ENCODE data around the gene KIF17. TPM values are rescaled to one million over a fixed set of nuclear protein-coding genes. Genes with fewer than 3 reads are reported as not detected.

The KIF17 gene
- polyA plus RNA-seq, 2 of the 4 experiments (the other 2 are of a cell fraction): 0.78 to 1.0 TPM

- TF ChIP-seq HMGXB4 (CRISPR knock-in tag; IDR thresholded peaks at IDR 0.05; ENCODE audit: borderline replicate concordance): no peak
- TF ChIP-seq, protein P1, sequence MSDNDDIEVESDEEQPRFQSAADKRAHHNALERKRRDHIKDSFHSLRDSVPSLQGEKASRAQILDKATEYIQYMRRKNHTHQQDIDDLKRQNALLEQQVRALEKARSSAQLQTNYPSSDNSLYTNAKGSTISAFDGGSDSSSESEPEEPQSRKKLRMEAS (IDR thresholded peaks at IDR 0.05): peak; percentile 94
- TF ChIP-seq RAD21 (conservative IDR thresholded peaks at IDR 0.05 in 1 of 2, IDR thresholded peaks at IDR 0.05 in 1 of 2): peak; percentile 22 to 47; a peak in 4 of 5 replicates
- no peak for TF ChIP-seq CHD2 (IDR thresholded peaks at IDR 0.05; ENCODE audit: low read length, partially characterized antibody)
- no peak for TF ChIP-seq NPAS2 (CRISPR knock-in tag; IDR thresholded peaks at IDR 0.05; ENCODE audit: borderline replicate concordance)
- TF ChIP-seq RFX5 (IDR thresholded peaks at IDR 0.05): no peak
- no peak for TF ChIP-seq BCL3 (IDR thresholded peaks at IDR 0.05)
- no peak for TF ChIP-seq KDM5A (IDR thresholded peaks at IDR 0.05)
- TF ChIP-seq TFCP2L1 (CRISPR knock-in tag; IDR thresholded peaks at IDR 0.05): no peak
- peak; percentile 75 for TF ChIP-seq BHLHE40 (IDR thresholded peaks at IDR 0.05; ENCODE audit: low read depth, low read length)
- no peak for TF ChIP-seq MAZ (IDR thresholded peaks at IDR 0.05; ENCODE audit: borderline replicate concordance, low read depth, low read length)
- TF ChIP-seq, protein P2, sequence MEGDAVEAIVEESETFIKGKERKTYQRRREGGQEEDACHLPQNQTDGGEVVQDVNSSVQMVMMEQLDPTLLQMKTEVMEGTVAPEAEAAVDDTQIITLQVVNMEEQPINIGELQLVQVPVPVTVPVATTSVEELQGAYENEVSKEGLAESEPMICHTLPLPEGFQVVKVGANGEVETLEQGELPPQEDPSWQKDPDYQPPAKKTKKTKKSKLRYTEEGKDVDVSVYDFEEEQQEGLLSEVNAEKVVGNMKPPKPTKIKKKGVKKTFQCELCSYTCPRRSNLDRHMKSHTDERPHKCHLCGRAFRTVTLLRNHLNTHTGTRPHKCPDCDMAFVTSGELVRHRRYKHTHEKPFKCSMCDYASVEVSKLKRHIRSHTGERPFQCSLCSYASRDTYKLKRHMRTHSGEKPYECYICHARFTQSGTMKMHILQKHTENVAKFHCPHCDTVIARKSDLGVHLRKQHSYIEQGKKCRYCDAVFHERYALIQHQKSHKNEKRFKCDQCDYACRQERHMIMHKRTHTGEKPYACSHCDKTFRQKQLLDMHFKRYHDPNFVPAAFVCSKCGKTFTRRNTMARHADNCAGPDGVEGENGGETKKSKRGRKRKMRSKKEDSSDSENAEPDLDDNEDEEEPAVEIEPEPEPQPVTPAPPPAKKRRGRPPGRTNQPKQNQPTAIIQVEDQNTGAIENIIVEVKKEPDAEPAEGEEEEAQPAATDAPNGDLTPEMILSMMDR (IDR thresholded peaks at IDR 0.05): peak; percentile 24; the same call in 1 of the 3 replicates
- TF ChIP-seq TP53 (CRISPR knock-in tag; IDR thresholded peaks at IDR 0.05): no peak
Measured at GRCh38 chr1:20732588-20733359, 15.0 kb upstream of the KIF17 start, which contains the start of gene SH2D5 (continued).

- 0 out of 2 replicates have a peak, but pooled peaks have one; percentile 16 for TF ChIP-seq TFCP2L1 (CRISPR knock-in tag; IDR thresholded peaks at IDR 0.05)
- peak; percentile 94 for TF ChIP-seq KDM1A (IDR thresholded peaks at IDR 0.05; ENCODE audit: low read depth)
- TF ChIP-seq JUN (IDR thresholded peaks at IDR 0.05): peak in 1 of 2 experiments; percentile 29; a peak in 1 of 5 replicates
- TF ChIP-seq FOSB (CRISPR knock-in tag; IDR thresholded peaks at IDR 0.05): no peak
- TF ChIP-seq, protein P1 (IDR thresholded peaks at IDR 0.05): 0 out of 2 replicates have a peak, but pooled peaks have one; percentile 22
- peak; percentile 37; the same call in 1 of the 2 replicates for TF ChIP-seq CHD4 (IDR thresholded peaks at IDR 0.05; ENCODE audit: borderline replicate concordance)
- TF ChIP-seq ZFP36 (IDR thresholded peaks at IDR 0.05; ENCODE audit: borderline replicate concordance, partially characterized antibody): peak; percentile 99
- TF ChIP-seq RFX5 (IDR thresholded peaks at IDR 0.05): no peak
- TF ChIP-seq ZSCAN20 (CRISPR knock-in tag; IDR thresholded peaks at IDR 0.05): no peak
- TF ChIP-seq HOXA7 (CRISPR knock-in tag; IDR thresholded peaks at IDR 0.05): no peak
- POLR2A ChIA-PET: interaction anchor here (0.9 kb wide), 1 partner anchor 131 kb away, joined by 3 read pairs; no protein-coding TSS in a partner anchor
- peak; percentile 76 to 82 for ATAC-seq
- H3K27ac ChIP-seq: peak overlapping the region; percentile 88 to 90
- peak overlapping the region; percentile 100 for H3K4me2 ChIP-seq
- FAIRE-seq: no peak
- CTCF ChIA-PET: interaction anchor here (1.5 kb wide), 1 partner anchor 30 kb away, joined by 3 read pairs; no protein-coding TSS in a partner anchor
- DNase-seq (ENCODE audit: low read depth in 1 of 2, low spot score in 1 of 2): peak; percentile 69 to 72
- peaks cover 21% of the 10 kb centered on the region for H3K4me1 ChIP-seq
- H3K9me3 ChIP-seq: no peaks in the 10 kb centered on the region
- peak overlapping the region; percentile 80 for H3K4me3 ChIP-seq
- WGBS (ENCODE audit: missing lambda C conversion rate): 0% methylated on average over 5 of the region's 55 CpGs
Measured at GRCh38 chr1:20732071-20732587, 14.3 kb upstream of the KIF17 start.
